Cerebellar nuclear complex (tissue), 1 donor: Measurements from ENCODE around the gene SAA2.
A peak's percentile ranks its signal among the peaks of the same experiment; 100 is the strongest.
"Not testable (repeated sequence)": the region's sequence is repeated elsewhere in the genome, so short reads cannot be mapped to it uniquely, and the experiment has no call there.

Experiments
- DNase-seq, 2 experiments: peaks; one replicate each; lab custom pipeline; 2025; lab: John Stamatoyannopoulos, UW

SAA2 gene

DNA sequence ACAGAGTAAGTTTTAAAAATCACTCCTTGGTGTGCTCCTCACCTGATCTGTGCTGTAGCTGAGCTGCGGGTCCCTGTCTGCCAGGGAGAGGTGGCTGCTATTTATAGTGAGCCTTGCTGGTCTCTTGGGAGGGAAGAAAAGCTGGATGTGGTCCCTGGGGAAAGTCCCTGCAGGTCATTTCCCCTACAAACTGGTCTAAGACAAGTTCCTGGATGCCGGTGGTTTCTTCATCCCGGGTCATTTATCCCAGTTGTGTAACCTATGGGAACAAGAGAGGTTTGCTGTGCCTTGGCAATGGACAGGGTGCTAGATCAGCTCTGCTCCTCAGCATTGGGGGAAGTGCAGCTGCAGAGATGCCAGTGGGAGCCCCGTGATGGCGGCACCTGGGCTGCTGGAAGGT, at the start of gene SAA2:
SAA2 (minus strand) TSS at position 108 of the 400 bp plus-strand sequence. CDS start 657 bp downstream, outside the sequence.
- no peak for DNase-seq

DNA sequence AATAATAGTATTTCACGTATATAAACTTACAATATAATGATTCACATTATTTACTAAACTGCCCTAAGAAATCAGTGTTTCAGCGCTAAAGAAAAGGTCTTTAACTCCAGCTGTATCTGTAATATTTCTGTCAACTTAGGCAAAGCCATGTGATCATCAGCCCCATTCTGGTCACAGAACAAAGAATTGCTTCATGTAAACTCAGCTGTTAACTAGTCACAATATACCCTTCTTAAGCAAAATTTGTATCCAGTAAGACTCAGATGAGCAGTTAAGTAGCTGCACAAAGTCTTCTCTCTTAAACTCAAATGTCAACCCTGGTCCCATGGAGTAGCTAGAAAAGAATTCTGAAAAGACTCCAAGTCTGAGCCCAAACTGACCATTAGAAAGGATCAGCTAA, 46.8 kb upstream of the SAA2 start:
- DNase-seq, result no peak

DNA sequence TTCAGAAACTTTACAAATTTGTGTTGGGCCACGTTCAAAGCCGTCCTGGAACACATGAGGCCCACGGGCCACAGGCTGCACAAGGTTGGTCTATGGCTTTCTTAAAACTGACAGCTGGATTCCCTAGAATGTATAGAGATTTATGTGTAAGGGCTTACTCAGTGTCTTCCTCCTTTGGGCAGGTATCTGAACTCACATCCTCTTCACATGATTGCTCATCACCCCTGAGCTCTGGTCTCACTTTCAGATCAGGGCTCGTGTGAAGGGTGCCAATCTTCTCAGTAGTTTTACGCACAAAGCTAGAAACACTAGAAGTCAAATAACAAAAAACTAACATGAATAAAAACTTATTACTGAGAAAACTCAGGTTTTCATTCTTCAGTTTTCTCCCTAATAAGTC, 46.4 kb upstream of the SAA2 start:
- DNase-seq, result no peak

DNA sequence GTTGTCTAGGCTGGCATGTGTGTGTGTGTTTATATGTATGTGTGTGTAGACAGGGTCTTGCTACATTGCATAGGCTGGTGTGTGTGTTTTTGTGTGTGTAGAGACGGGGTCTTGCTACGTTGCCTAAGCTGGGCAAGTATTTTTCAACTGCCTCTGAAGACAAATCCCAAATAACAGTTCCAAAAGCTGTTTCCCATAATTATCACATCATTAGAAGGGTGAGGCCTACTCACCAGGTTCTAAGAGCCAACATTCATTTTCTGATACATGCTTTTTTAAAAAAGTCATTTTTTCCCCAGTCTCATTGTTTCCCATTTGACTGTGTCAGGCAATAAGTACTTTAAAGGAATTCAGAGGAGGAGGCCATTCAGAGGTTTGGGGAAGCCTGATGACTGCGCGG, 40.4 kb upstream of the SAA2 start:
- no peak for DNase-seq

DNA sequence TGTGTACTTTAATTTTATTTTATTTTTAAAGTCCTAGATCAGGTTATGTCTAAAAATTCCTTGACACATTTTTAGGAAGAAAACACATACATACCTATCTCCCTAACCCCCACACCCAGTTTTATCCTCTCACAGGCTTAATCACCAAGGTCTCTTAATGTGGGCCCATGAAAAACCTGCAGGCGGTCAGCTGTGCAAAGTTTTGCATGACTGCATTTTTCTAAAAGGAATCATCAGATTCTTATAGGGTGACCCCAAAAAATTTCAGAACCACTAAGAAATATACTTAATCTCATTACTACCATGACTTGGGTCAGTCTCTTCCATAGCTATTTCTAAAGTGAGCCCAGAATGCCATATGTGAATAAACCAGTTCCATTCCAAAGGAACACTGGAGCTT, 37.4 kb upstream of the SAA2 start:
- no peak for DNase-seq

DNA sequence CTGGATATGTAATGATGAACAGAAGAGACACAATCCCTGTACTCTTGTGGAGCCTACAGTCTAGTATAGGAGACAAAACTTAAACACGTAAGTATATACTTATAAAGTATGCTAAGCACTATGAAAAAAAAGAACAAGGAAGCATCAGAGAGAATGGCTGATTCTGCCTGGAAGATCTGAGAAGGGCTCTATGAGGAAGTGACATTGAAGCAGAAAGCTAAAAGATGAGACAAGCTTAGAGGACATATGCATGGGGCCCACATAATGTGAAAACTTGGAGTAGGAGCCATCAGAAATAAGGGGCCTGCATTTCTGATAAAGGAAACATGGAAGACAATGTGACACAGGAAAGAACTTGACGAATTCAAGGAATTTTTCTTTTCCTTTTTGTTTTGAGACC, 34.2 kb upstream of the SAA2 start:
- DNase-seq, result no peak

DNA sequence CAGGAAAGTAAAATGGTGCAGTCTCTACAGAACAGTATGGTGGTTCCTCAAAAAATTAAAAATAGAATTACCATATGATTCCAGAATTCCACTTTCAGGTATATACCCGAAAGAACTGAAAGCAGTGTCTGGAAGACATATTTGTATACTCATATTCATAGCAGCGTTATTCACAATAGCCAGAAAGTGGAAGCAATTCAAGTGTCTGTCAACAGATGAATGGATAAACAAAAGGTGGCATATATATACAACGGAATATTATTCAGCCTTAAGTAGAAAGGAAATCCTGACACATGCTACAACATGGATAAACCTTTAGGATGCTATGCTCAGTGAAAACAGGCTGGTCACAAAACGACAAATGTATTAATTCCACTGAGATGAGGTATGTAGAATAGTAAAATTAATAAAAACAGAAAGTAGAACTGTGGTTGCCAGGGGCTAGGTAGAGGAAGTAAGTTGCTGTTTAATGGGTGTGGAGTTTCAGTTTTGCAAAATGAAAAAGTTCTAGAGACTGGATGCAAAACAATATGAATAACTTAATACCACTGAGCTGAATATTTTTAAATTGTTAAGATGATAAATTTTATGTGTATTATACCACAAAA, 32.1 kb upstream of the SAA2 start:
- DNase-seq, result peak in 1 of 2 experiments; percentile 1

DNA sequence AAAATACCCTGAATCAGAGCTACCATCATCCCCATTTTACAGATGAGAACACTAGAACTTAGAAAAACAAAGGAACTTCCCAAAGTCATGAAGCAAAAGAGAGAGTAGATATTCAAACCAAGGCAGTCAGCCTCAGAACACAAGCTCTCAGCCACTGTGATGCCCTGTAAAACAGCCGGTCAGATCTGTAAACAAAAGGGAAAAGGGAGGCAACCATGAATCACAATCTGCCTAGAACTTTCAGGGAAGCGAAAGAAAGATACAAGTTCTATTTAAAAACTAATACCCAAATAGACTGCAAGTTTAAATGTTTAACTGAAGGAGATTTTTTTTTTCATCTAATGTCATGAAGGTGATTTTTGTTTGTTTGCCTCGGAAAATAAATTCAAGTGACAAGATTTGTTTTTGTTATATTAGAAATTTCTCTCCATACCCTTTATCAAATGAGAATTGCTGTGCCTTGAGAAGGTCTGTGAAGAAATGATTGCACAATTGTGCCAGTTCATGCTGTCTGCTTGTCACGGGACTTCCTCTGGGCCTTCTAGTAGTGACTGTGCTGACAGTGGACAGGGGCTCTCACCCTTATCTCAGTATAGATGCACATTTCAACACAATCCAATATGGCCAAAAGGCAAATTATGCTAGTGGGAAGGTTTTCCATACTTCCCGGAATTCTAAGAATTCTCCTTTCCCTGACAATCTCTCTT, 29.2 kb upstream of the SAA2 start:
- no peak for DNase-seq

DNA sequence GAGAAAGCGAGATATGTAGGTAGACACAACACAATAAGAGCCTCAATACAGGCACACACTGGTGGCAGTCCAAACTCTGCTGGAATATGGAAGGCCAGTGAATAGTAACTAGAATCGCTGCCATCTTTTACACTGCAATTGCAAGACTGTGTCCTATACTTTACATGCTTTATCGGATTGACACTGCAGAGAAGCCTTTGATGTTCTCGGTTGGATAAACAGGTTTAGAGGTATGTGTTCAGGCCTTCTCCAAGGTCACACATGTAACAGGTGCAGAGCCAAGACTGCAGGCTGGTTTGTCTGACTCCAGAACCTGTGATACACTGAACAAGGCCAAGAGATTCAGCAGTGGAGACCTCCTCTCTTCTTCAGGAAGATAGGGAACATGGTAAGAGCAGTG, 22.7 kb upstream of the SAA2 start:
- DNase-seq, result no peak

DNA sequence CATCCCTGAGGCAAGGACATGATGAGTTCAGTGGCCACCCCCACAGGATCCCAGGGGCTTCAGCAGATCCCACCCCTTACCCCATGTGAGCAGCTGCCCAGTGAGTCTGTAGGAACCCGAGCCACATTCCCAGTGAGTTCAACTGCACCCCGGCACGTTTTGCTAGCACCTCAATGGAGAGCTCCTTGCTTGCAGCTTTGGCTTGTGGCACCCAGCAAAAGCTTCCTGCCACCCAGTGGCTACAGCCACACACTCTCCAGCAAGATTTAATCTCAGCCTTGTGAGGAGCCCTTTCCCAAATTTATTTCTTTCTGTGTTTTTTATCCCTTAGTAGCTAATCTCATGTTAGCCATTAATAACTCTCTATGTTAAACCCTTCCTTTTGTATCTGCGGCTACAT, 21.6 kb upstream of the SAA2 start:
- DNase-seq, result no peak

DNA sequence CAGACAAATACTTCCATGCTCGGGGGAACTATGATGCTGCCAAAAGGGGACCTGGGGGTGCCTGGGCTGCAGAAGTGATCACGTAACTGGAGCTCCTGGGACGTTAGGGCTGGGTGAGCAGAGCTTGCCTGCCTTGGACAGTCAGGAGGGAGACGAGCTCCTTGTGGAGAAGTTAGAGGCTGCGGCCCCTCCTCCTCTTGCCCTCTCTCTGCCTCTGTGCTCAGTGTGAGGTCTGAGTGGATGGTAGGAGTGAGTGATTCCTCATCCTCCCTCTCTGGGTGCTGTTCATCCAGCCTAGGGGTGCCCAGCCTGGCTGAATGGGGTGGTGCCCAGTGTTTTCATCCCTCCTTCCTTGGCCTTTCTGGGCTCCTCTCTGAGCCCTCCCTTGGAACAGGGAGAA, 20.8 kb upstream of the SAA2 start:
- not testable (repeated sequence) for DNase-seq

DNA sequence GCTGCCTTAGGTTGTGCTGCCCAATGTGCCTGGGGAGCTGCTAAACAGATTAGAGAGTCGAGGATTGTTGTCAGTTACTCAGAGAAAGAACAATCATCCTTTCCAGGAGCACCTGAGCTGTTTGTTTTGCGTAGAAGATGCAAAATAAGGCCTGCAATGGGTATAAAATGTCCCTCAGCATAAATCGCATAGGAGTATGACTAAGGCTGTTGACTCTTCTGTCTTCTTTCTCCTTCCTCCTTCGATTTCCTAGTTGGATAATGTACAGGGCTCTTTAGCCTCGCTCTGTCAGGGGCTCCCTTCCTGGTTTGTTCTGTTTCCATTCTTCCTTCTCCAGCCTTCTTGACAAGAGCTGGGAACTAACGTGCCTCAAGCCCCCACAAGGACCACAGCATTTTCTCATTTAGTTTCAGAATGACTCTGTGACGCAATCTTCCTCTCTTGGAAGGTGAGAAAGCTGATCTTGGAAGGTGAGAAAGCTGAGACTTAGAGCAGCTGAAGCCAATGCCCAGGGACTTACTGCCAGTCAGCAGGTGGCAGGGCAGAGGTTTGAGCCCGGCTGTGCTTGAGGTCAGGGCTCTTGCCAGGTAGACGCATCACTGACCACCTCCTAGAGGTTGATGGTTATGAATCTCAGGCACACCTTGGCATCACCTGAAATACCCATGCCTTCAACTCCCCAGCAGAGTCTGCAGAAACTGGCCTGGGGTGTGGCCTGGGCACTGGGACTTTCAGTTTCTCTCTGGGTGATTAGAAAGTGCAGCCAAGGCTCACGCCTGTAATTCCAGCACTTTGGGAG, 19.1 kb upstream of the SAA2 start:
- DNase-seq, result not testable (repeated sequence)

DNA sequence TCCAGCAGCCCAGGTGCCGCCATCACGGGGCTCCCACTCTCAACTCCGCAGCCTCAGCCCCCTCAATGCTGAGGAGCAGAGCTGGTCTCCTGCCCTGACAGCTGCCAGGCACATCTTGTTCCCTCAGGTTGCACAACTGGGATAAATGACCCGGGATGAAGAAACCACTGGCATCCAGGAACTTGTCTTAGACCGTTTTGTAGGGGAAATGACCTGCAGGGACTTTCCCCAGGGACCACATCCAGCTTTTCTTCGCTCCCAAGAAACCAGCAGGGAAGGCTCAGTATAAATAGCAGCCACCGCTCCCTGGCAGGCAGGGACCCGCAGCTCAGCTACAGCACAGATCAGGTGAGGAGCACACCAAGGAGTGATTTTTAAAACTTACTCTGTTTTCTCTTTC, 17.5 kb upstream of the SAA2 start, which contains the start of gene SAA1:
SAA1 (plus strand) TSS at position 316 of the 400 bp plus-strand sequence. CDS start 624 bp downstream, outside the sequence.
- DNase-seq, result no peak

DNA sequence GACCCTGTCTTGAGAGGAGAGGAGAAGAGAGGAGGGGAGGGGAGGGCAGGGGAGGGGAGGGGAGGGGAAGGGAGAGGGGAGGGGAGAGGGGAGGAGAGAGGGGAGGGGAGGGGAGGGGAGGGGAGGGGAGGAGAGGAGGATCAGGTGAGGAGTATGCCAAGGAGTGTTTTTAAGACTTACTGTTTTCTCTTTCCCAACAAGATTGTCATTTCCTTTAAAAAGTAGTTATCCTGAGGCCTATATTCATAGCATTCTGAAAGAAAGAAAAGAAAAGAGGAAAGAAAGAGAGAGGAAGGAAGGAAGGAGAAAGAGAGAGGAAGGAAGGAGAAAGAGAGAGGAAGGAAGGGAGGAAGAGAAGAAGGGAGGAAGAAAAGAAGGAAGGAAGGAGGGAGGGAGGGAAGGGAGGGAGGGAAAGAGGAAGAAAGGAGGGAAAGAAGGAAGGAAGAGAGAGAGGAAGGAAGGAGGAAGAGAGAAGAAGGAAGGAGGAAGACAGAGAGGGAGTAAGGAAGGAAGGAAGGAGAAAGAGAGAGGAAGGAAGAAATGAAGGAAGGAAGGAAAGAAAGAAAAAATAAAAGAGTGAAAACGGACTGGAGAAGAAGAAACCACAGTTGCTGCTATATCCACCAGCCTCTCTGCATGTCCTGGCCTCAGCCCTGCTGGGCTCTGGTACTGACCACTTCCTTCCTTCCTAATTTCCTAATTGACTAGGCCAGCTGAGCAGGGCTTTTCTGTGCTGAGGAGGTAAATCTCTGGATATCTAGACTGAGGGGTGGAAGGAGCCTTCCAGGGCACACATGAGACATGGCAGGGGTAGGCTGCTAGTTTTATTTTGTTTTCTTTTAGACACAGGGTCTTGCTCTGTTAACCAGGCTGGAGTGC, 16.4 kb upstream of the SAA2 start:
- DNase-seq, result no peak

DNA sequence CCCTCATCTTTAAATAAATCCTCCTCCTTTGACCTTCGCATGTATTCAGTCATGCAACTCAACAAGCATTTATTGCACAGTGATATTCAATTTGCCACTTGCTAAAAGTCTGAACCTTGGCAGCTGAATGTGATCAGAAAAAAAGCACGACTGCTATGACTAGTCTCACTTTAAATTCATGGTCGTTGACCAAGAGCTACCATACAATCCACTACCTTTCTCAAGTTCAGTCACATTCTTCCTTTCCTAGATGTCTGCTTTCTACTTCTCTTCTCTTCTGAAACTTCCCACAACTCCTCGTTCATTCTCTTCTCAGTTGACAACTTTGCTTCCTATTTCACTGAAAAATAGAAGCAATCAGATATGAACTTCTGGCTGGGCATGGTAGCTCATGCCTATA, 15.6 kb upstream of the SAA2 start:
- no peak for DNase-seq

DNA sequence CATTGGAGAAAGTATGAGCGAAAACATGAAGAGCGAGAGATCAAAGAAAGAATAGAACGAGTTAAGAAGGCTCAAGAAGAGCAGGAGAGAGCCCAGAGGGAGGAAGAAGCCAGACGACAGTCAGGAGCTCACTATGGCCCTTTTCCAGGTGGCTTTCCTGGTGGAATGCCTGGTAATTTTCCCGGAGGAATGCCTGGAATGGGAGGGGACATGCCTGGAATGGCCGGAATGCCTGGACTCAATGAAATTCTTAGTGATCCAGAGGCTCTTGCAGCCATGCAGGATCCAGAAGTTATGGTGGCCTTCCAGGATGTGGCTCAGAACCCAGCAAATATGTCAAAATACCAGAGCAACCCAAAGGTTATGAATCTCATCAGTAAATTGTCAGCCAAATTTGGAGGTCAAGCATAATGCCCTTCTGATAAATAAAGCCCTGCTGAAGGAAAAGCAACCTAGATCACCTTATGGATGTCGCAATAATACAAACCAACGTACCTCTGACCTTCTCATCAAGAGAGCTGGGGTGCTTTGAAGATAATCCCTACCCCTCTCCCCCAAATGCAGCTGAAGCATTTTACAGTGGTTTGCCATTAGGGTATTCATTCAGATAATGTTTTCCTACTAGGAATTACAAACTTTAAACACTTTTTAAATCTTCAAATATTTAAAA, 14.3 kb upstream of the SAA2 start:
- not testable (repeated sequence) for DNase-seq

DNA sequence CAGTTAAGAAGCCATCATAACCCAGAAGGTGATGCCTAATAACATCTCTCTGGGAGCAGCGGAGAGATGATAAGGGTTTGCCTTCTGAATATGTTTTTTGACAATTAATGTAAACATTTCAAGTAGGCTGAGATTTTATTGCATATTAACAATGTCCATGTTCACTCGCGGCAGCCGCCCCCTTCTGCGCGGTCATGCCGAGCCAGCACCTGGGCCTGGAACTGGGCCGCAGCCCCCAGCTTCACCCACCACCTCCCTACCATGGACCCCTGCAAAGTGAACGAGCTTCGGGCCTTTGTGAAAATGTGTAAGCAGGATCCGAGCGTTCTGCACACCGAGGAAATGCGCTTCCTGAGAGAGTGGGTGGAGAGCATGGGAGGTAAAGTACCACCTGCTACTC, 13.3 kb upstream of the SAA2 start:
- DNase-seq, result no peak

DNA sequence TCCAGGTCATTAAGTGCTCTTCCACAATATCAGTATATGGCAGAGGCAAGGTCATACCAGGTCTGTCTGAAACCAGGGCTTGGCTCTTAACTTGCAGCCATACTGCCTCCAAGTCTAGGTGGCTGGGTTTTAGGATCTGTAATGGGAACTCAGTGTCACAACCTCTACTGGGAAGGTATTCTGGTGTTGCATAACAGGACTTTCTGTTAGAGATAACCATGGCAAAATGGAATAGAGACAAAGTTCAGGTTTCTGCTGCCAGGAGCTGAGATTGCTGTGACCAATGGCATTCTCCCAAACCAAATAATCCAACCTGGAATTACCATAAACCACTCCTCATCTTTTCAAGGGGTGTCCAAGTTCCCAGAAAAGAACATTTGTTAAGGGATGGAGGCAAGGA, 10.8 kb upstream of the SAA2 start:
- DNase-seq, result no peak

DNA sequence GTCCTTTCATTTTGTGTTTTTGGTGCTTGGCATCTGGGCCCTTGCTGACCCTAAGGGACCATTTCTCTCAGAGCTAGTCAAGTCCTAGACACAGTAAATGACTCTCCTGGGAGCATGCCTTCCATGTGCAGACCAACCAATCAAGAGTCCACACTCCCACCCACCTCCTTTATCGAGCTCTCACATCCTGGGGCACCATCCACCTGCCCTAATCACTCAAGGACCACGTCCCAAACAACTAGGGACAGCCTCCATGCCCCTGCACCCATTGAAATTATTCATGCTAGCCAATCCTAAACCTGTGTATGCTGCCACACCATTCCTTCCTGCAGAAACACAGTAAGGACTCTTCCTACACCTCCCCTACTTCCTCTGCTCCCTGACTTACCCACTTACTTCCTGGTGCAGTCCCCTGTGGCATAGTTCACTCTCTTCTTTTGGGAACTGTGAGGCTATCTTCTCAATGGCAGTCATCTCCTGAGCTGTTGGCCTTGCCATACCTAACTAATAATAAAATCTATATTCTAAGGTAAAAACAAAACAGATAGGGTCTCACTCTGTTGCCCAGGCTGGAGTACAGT, 6.4 kb upstream of the SAA2 start:
- DNase-seq, result no peak

DNA sequence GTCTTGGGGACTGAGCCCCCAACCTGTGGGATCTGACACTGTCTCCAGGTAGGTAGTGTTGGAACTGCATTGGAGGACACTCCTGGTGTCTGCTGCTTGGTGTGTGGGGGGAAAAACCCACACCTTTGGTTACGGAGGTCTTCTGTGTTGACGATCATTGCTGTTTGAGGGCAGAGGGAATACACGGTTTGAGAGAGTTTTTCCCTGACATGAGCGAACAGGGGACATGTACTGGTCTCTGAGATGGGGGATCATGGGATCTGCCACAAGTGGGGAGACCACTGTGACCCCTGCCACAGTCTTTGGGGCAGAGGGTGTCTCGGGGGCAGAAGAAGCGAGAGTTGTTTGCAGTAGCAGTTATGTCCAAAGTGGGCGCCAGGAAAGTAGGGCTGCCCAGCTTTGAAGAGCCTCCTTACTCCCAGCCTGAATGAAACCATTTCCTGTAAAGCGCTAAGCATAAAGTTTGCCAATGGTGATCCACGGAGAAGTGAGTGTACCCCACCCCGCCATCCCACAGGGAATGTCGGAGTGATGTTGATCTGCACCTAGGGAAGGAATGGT, 5.4 kb upstream of the SAA2 start:
- no peak for DNase-seq

DNA sequence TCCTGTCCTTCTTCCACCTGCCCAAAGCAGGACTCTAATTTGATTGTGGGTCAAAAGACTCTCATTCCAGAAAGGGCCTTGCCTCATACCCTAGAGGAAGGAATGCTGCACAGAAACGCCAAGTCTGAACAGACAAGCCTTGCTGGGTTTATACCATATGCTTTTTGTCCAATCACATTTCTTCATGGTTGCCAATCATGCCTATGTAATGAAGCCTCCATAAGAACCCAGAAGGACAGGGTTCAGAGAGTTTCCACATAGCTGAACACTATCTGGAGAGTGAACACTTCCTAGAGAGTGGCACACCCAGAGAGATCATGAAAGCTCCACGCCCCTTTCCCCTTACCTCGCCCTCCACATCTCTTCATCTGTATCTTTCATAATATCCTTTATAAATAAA, 4.8 kb upstream of the SAA2 start:
- DNase-seq, result no peak
